GM19467 (cell line): ENCODE measurements around the gene PTPRJ.

Experiments
- ATAC-seq: cut with Tn5 transposase; IDR thresholded peaks from one replicate; pipeline ENCODE4 v1.9.1; 2021; ENCODE audit warnings: mild to moderate bottlenecking, moderate library complexity; ENCODE audit not compliant: unreplicated experiment

The PTPRJ gene

GRCh38 chr11:48058788-48059187 lies 78.4 kb downstream of the PTPRJ start:
- ATAC-seq: no peak

GRCh38 chr11:48062649-48063048 lies 82.3 kb downstream of the PTPRJ start:
- no peak for ATAC-seq

GRCh38 chr11:48063424-48063978 lies 83.1 kb downstream of the PTPRJ start:
- no peak for ATAC-seq

GRCh38 chr11:48064306-48064705 lies 83.9 kb downstream of the PTPRJ start:
- no peak for ATAC-seq

GRCh38 chr11:48066881-48067800 lies 86.8 kb downstream of the PTPRJ start:
- no peak for ATAC-seq

GRCh38 chr11:48073031-48073861 lies 92.9 kb downstream of the PTPRJ start:
- no peak for ATAC-seq

- no peak for ATAC-seq
These were observed 94.2 kb downstream of the PTPRJ start for GRCh38 chr11:48074425-48075181.

- ATAC-seq: no peak
These were observed 95.3 kb downstream of the PTPRJ start for GRCh38 chr11:48075637-48076036.

- no peak for ATAC-seq
These were observed 96.9 kb downstream of the PTPRJ start for GRCh38 chr11:48077251-48077650.

GRCh38 chr11:48078689-48079088 lies 98.3 kb downstream of the PTPRJ start:
- ATAC-seq: no peak

- no peak for ATAC-seq
These were observed 99.2 kb downstream of the PTPRJ start for GRCh38 chr11:48079596-48079995.

- ATAC-seq: no peak
These were observed 100.0 kb downstream of the PTPRJ start for GRCh38 chr11:48080301-48080861.

GRCh38 chr11:48081151-48082010 lies 101.0 kb downstream of the PTPRJ start:
- ATAC-seq: no peak

- ATAC-seq: no peak
These were observed 102.4 kb downstream of the PTPRJ start for GRCh38 chr11:48082771-48083170.

GRCh38 chr11:48083421-48083820 lies 103.1 kb downstream of the PTPRJ start:
- ATAC-seq: no peak

- ATAC-seq: no peak
These were observed 105.3 kb downstream of the PTPRJ start for GRCh38 chr11:48085688-48086087.

- ATAC-seq: no peak
These were observed 107.1 kb downstream of the PTPRJ start for GRCh38 chr11:48087422-48087821.

GRCh38 chr11:48087974-48088681 lies 107.8 kb downstream of the PTPRJ start:
- no peak for ATAC-seq

GRCh38 chr11:48088682-48089050 lies 108.3 kb downstream of the PTPRJ start:
- ATAC-seq: no peak
